GM12875 (cell line): ENCODE results near the gene MAPK8IP3.

Experiments
- H3K4me3 ChIP-seq: one replicate; pipeline ENCODE4 v1.5.1; 2011; ENCODE audit warnings: low read depth, low read length, control low read depth
- TF ChIP-seq, protein P1 (sequence below): IDR thresholded peaks from 2 replicates; pipeline ENCODE4 v1.5.1; 2011; ENCODE audit warnings: low read depth, mild to moderate bottlenecking, control low read depth, inconsistent platforms, low read length, moderate library complexity, borderline replicate concordance; ENCODE audit not compliant: insufficient read depth

MAPK8IP3 gene

DNA sequence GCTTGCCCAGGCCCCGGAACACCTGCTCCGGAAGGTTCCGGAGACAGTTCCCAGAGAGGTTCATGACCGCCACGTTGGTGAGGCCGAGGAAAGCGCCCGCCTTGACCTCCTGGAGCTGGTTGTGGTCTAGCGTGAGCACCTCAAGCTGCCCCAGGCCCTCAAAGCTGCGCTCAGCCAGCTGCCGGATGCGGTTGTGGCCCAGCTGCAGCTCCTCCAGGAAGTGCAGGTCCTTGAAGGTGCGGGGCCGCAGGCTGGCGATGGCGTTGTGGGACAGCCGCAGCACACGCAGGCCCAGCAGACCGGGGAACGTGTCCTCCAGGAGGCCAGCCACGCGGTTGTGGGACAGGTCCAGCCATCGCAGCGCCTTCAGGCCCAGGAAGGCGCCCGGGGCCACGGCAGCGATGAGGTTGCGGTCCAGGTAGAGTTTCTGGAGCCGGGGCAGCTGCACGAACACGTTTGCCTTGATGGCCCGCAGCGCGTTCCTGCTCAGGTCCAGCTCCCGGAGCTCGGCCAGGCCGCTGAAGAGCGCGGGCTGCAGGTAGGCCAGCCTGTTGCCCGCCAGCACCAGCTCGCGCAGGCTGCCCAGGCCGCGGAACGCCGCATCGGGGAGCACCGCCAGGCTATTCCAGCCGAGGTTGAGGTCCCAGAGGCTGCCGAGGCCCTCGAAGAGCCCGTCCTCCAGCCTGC lies 85.4 kb downstream of the MAPK8IP3 start:
- no peak overlapping the region for H3K4me3 ChIP-seq
- TF ChIP-seq, protein P1, sequence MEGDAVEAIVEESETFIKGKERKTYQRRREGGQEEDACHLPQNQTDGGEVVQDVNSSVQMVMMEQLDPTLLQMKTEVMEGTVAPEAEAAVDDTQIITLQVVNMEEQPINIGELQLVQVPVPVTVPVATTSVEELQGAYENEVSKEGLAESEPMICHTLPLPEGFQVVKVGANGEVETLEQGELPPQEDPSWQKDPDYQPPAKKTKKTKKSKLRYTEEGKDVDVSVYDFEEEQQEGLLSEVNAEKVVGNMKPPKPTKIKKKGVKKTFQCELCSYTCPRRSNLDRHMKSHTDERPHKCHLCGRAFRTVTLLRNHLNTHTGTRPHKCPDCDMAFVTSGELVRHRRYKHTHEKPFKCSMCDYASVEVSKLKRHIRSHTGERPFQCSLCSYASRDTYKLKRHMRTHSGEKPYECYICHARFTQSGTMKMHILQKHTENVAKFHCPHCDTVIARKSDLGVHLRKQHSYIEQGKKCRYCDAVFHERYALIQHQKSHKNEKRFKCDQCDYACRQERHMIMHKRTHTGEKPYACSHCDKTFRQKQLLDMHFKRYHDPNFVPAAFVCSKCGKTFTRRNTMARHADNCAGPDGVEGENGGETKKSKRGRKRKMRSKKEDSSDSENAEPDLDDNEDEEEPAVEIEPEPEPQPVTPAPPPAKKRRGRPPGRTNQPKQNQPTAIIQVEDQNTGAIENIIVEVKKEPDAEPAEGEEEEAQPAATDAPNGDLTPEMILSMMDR, result no peak

DNA sequence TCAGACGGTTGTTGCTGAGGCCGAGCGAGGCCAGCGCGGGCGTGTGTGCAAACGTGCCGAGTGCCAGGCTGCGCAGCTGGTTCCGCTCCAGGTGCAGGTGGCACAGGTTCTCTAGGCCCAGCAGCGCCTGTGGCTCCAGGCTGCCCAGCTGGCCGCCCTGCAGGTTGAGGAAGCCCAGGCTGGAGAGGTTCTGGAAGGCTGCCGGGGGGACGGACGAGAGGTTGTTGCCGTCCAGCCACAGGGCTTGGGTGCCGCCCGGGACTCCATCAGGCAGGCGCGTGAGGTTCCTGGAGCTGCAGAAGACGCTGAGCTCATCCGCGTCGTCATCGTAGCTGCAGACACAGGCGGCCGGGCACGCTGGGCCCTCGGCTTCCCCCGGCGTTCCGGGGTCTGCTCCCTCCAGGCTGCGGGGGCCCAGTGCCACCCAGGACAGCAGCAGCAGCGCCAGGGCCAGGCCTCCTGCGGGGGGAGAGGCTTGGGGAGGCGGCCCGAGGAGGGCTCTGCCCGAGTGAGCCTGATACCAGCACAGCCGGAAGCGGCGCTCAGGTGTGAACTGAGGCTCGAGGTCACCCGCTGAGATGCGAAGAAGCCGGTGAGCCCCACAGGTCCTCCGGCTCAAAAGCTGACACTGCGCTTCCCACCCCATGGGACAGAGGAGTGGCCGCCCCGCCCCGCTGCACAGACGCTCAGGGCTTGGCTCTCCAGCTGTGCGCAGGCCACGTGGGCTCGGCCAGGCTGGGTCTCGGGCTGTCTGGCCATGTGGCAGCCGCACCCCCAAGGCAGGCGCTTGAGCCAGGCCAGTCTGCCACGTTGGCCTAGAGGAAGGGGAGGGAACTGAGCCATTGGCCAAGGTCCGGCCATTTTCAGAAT lies 86.2 kb downstream of the MAPK8IP3 start:
- no peak overlapping the region for H3K4me3 ChIP-seq
- TF ChIP-seq, protein P1, result no peak

DNA sequence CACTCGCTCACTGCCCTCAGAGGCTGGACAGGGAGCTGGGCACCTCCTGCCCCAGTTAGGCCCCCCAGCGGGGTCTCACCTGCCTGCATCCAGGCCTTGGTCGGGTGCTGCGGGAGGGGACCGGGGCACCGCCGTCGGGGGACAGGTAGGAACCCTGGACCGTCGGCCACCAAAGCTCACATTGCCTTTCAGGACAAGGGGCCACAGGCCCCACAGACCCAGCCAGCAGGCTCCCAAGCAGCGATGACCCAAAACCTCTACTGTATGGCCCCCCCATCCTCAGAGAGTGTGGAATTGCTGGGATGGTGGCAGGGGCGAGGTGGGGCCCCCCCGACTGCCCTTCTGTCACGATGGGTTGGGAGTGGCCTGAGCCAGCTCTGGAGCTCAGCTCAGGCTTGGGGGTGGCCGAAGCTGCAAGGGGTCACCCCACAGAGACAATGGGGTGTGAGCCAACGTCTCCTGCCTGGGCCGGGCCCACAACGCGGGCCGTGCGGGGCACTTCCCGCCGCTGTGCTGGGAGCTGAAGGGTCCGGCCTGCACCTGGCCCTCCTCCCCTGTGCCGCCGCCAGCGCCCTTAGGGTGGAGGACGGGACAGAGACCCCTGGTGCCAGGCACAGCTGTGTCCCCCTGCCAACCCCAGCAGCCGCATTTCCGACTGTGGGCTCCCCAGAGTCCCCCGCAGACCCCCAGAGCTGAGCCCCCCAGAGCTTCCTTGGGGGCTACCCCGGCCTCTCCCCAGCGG lies 87.0 kb downstream of the MAPK8IP3 start:
- TF ChIP-seq, protein P1, result no peak
- H3K4me3 ChIP-seq, result no peak overlapping the region

DNA sequence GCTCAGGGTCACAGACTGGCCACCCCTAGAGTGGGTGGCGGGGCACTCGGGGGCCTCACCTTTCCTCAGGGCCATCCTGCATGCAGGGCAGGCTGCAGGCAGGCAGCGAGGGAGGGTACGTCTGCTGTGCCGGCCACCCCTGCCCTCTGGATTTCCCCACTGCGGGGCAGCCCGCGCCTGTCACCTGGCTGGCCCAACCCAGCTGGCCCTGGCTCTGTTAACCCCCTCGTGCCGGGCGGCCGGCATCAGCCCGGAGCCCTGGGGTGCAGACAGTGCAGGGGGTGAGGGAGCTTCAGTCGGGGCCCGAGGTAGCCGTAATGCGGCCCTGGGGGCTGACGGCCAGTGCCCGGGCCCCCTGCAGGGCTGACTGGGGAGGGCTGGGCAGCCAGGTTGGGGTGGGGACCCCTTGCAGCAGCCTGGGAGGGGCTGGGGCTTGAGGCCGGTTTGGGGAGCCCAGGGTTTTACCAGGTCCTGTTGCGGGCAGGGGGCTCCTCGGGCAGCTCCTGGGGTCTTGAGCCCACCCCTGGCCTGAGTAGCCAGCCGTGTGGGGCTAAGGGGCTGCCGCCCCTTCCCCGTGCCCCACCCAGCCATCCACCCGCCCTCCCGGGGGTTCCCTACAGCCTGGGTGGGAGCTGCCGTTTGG lies 87.7 kb downstream of the MAPK8IP3 start, which contains the start of gene IGFALS:
Gene IGFALS (minus strand): TSS at position 128 of the 643 bp plus-strand sequence. CDS start 53 bp downstream, at position 75.
- no peak within 1 kb of the TSS for H3K4me3 ChIP-seq
- TF ChIP-seq, protein P1, result no peak

DNA sequence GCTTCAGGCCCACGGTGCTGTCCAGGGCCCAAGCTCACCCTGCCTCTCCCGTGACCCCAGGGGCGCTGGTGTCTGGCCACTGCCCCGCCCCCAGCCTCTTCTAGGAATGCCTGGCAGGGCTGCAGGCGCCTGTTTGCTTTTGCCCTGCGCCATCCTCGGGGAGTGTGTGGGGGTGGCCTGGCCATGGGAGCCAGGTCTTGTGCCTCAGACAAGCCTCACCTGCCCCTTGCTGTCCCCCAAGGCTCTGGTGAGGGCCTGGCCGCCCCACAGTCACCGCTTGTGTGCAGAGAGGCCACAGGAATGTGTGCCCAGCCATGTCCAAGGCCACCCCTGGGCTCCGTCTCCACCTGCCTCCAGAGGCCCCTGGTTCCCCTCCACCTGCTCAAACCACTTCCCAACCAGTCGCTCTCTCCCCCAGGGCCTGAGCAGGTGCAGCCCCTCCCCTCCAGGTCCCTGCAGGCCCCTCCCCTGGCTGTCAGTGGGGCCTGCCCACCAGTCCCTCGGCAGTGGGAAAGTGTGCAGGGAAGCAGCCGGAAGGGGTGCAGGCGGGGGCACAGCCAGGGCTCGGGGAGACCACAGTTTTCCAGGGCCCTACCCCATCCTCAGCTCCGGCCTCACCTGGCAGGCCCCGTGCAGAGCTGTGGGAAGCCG lies 88.4 kb downstream of the MAPK8IP3 start:
- H3K4me3 ChIP-seq, result no peak overlapping the region
- TF ChIP-seq, protein P1, result no peak
